Calu3 (cell line): ENCODE data around the gene STX1A. TPM values are rescaled to one million over a fixed set of nuclear protein-coding genes. Genes with fewer than 3 reads are reported as not detected.
"Not testable (repeated sequence)": the region's sequence is repeated elsewhere in the genome, so short reads cannot be mapped to it uniquely, and the experiment has no call there.

Experiments used
- BruUV-seq: library from RNA; stranded (reverse); fragments of 400-500 nt; replicated peaks from 2 replicates; lab custom pipeline; 2021; lab: Mats Ljungman, UMichigan
- CTCF ChIA-PET: fragments of 300-600 bp; sonication (Branson Sonifier 250); formaldehyde crosslinking; loops from one replicate; lab custom pipeline; 2022; ENCODE audit warnings: antibody characterized with exemption; lab: Charles Lee
- DNase-seq: peaks from one replicate; pipeline ENCODE4 v3.0.0; 2022
- H3K27ac Mint-ChIP-seq: one replicate; pipeline ENCODE4 v1.8.0; 2022; ENCODE audit warnings: mixed read lengths; ENCODE audit not compliant: unreplicated experiment
- H3K27me3 Mint-ChIP-seq: one replicate; pipeline ENCODE4 v1.8.0; 2022; ENCODE audit warnings: mixed read lengths; ENCODE audit not compliant: unreplicated experiment
- H3K36me3 Mint-ChIP-seq: one replicate; pipeline ENCODE4 v1.8.0; 2022; ENCODE audit warnings: mild to moderate bottlenecking, moderate library complexity, mixed read lengths; ENCODE audit not compliant: insufficient read depth, unreplicated experiment
- H3K4me1 Mint-ChIP-seq: one replicate; pipeline ENCODE4 v1.8.0; 2022; ENCODE audit warnings: mild to moderate bottlenecking, low read depth, mixed read lengths; ENCODE audit not compliant: unreplicated experiment
- H3K4me3 Mint-ChIP-seq: one replicate; pipeline ENCODE4 v1.8.0; 2022; ENCODE audit warnings: mild to moderate bottlenecking, low read depth, moderate library complexity, mixed read lengths; ENCODE audit not compliant: unreplicated experiment
- H3K9me3 Mint-ChIP-seq: one replicate; pipeline ENCODE4 v1.8.0; 2022; ENCODE audit warnings: low read depth, mixed read lengths; ENCODE audit not compliant: unreplicated experiment
- intact Hi-C: fragments of 100-400 bp; cut with micrococcal nuclease; formaldehyde crosslinking; loops from one replicate; pipeline ENCODE4 v1.10.0; 2022; ENCODE audit not compliant: unreplicated experiment
- total RNA-seq: library from RNA; stranded (reverse); gene quantifications from 2 replicates; pipeline ENCODE4 v1.2.3, GENCODE V29; 2022
- TF ChIP-seq, protein P1 (sequence below): fragments of 200-600 bp; IDR thresholded peaks from one replicate; pipeline ENCODE4 v1.8.0; 2022; ENCODE audit warnings: antibody characterized with exemption; ENCODE audit not compliant: unreplicated experiment

STX1A gene
- total RNA-seq, 1 experiment from 2014 or later, result 26.1 TPM

DNA sequence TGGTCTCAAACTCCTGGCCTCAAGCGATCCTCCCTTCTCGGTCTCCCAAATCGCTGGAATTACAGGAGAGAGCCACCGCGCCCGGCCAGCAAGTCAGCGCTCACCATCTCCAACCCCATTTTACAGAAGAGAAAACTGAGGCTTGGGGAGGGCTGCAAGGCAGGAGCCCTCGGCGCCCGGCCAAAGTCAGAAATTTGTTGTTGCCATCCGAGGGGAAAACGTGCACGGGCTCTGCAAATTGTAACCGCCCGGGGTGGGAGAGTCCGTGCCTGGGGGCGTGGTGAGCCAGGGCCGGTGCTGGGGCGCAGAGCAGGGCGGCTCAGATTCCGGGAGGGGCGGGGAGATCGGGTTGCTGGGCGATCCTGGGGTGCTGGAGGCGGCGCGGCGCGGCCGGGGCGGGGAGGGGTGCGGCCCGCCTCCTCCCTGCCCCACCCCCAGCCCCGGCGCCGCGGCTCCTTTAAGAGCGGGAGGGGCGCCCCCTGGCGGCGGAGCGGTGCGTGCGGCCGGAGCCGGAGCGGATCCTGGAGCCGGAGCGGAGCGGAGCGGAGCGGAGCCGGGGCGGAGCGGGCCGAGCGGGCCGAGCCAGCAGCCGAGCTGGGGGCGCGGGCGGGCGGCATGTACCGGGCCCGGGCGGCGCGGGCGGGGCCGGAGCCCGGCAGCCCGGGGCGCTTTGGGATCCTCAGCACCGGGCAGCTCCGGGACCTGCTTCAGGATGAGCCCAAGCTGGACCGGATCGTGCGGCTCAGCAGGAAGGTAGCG lies 51.9 kb downstream of the STX1A start, which contains the start of gene VPS37D:
Gene VPS37D, plus strand, starts transcription at position 488 of the 759 bp plus-strand sequence. Its CDS starts 128 bp downstream, at position 616.
- BruUV-seq, result no TSS peak
- intact Hi-C loops, result no loop called here

DNA sequence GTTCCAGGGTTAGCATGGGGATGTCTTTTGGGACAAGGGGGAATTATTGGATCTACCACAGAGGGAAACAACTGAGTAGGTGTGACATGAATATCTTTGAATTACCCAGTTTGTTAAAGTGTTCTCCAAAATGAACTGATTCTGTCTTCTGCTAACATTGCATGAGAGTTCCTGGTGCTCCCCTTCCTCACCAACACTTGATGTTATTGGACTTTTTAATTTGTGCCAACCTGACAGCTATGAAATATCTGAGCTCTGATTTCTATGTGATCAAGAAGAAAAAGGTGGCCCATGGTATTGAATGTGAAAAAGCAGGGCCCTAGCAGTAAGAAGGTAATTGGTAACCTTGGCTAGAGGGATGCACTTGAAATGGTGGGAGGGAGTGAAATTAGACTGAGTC lies 56.4 kb downstream of the STX1A start:
- peaks cover 15% of the 10 kb centered on the region for H3K27me3 Mint-ChIP-seq
- CTCF ChIA-PET, result no interaction called here

More for the DNA sequence above, 51.9 kb downstream of the STX1A start, which contains the start of gene VPS37D:
- Mint-ChIP-seq H3K27ac (no peak within 1 kb of the TSS), H3K27me3 (no peaks in the 10 kb centered on the region), H3K36me3 (peaks cover 26% of the 10 kb centered on the region), H3K4me3 (peak within 1 kb of the TSS; percentile 67), H3K4me1 (peaks cover 22% of the 10 kb centered on the region), H3K9me3 (peaks cover 3% of the 10 kb centered on the region)
- CTCF ChIA-PET, result interaction anchor here (0.6 to 1.3 kb wide), 2 partner anchors 61 to 221 kb away, joined by 3 read pairs; no protein-coding TSS in a partner anchor
- TF ChIP-seq, protein P1, sequence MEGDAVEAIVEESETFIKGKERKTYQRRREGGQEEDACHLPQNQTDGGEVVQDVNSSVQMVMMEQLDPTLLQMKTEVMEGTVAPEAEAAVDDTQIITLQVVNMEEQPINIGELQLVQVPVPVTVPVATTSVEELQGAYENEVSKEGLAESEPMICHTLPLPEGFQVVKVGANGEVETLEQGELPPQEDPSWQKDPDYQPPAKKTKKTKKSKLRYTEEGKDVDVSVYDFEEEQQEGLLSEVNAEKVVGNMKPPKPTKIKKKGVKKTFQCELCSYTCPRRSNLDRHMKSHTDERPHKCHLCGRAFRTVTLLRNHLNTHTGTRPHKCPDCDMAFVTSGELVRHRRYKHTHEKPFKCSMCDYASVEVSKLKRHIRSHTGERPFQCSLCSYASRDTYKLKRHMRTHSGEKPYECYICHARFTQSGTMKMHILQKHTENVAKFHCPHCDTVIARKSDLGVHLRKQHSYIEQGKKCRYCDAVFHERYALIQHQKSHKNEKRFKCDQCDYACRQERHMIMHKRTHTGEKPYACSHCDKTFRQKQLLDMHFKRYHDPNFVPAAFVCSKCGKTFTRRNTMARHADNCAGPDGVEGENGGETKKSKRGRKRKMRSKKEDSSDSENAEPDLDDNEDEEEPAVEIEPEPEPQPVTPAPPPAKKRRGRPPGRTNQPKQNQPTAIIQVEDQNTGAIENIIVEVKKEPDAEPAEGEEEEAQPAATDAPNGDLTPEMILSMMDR, result peak; percentile 67
- DNase-seq, result peak; percentile 92

DNA sequence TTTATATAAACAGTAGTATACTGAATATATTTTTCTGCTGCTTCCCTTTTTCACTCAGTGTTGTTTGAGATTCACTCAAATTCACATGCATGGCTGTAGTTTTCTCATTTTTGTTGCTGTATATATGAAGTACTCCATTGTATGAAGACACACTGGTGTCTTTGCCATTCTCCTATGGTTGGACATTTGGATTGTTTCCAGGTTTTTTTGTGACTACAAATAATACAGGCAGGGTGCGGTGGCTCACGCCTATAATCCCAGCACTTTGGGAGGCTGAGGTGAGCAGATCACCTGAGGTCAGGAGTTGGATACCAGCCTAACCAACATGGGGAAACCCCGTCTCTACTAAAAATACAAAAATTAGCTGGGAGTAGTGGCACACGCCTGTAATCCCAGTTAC lies 58.9 kb downstream of the STX1A start:
- CTCF ChIA-PET, intact Hi-C loops, H3K36me3 Mint-ChIP-seq, H3K9me3 Mint-ChIP-seq, BruUV-seq, DNase-seq, H3K27ac Mint-ChIP-seq, H3K4me3 Mint-ChIP-seq: not testable (repeated sequence)
- peaks cover 13% of the 10 kb centered on the region for H3K4me1 Mint-ChIP-seq
- H3K27me3 Mint-ChIP-seq, result peaks cover 15% of the 10 kb centered on the region

More for the DNA sequence above, 56.4 kb downstream of the STX1A start:
- no peak for DNase-seq
- intact Hi-C loops, result no loop called here
- no peak overlapping the region for H3K4me3 Mint-ChIP-seq
- peaks cover 16% of the 10 kb centered on the region for H3K36me3 Mint-ChIP-seq
- H3K9me3 Mint-ChIP-seq, result peaks cover 3% of the 10 kb centered on the region
- H3K27ac Mint-ChIP-seq, result no peak overlapping the region
- no TSS peak for BruUV-seq
- H3K4me1 Mint-ChIP-seq, result peaks cover 16% of the 10 kb centered on the region
- TF ChIP-seq, protein P1, result no peak

DNA sequence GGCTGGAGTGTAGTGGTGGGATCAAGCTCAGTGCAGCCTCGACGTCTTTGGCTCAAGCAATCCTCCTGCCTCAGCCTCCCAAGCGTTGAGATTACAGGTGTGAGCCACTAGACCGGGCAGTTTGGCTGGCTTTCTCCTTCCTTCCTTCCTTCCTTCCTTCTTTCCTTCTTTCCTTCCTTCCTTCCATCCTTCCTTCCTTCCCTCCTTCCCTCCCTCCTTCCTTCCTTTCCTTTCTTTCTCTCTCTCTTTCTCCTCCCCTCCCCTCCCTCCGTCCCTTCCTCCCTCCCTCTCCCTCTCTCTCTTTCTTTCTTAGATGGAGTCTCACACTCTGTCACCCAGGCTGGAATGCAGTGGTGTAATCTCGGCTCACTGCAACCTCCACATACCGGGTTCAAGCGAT lies 59.5 kb downstream of the STX1A start:
- H3K9me3 Mint-ChIP-seq, result peaks cover 3% of the 10 kb centered on the region
- TF ChIP-seq, protein P1, result no peak
- H3K27me3 Mint-ChIP-seq, result peaks cover 15% of the 10 kb centered on the region
- H3K36me3 Mint-ChIP-seq, result peaks cover 6% of the 10 kb centered on the region
- no peak overlapping the region for H3K27ac Mint-ChIP-seq
- CTCF ChIA-PET, result no interaction called here
- no peak for DNase-seq
- H3K4me3 Mint-ChIP-seq, result no peak overlapping the region
- BruUV-seq, result no TSS peak
- intact Hi-C loops, result no loop called here
- peaks cover 8% of the 10 kb centered on the region for H3K4me1 Mint-ChIP-seq

DNA sequence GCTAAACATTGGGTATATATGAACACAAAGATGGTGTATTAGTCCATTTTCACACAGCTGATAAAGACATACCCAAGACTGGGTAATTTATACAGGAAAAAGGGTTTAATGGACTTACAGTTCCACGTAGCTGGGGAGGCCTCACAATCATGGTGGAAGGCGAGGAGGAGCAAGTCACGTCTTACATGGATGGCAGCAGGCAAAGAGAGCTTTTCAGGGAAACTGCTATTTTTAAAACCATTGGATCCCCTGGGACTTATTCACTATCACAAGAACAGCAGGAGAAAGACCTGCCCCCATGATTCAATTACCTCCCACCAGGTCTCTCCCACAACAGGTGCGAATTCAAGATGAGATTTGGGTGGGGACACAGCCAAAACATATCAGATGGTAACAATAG lies 64.2 kb downstream of the STX1A start:
- peaks cover 11% of the 10 kb centered on the region for H3K27me3 Mint-ChIP-seq
- H3K4me1 Mint-ChIP-seq, intact Hi-C loops, H3K4me3 Mint-ChIP-seq, DNase-seq, H3K9me3 Mint-ChIP-seq, H3K36me3 Mint-ChIP-seq, H3K27ac Mint-ChIP-seq, BruUV-seq, CTCF ChIA-PET: not testable (repeated sequence)
